GM10847 (cell line): ENCODE measurements around the gene SERHL2.

Experiments used
- POLR2A ChIP-seq: IDR thresholded peaks from 2 replicates; pipeline ENCODE4 v1.6.1; 2011; ENCODE audit not compliant: insufficient read length; ENCODE audit errors: extremely low read depth

SERHL2 gene

GRCh38 chr22:42615092-42615859 is 61.5 kb downstream of the SERHL2 start:
- peak; percentile 100 for TF ChIP-seq POLR2A

GRCh38 chr22:42617155-42617983 is 63.6 kb downstream of the SERHL2 start:
- no peak for TF ChIP-seq POLR2A

GRCh38 chr22:42619261-42620063 is 65.7 kb downstream of the SERHL2 start:
- TF ChIP-seq POLR2A, result no peak

GRCh38 chr22:42620084-42620483 is 66.3 kb downstream of the SERHL2 start:
- no peak for TF ChIP-seq POLR2A

- no peak for TF ChIP-seq POLR2A
Observed at GRCh38 chr22:42621505-42622002, 67.8 kb downstream of the SERHL2 start.

GRCh38 chr22:42622061-42622710 is 68.4 kb downstream of the SERHL2 start:
- TF ChIP-seq POLR2A, result no peak

- no peak for TF ChIP-seq POLR2A
Observed at GRCh38 chr22:42623301-42623751, 69.6 kb downstream of the SERHL2 start.
